Hepatocyte (in vitro differentiated cells): ENCODE measurements around the gene SEMA4A. TPM values are rescaled to one million over a fixed set of nuclear protein-coding genes. Genes with fewer than 3 reads are reported as not detected.
A peak's percentile ranks its signal among the peaks of the same experiment; 100 is the strongest.

Experiments used
- DNase-seq: peaks from one replicate; pipeline ENCODE4 v3.0.0-alpha.2; 2016; ENCODE audit warnings: low spot score
- H2AFZ ChIP-seq: fragments of 200-600 bp; sonication (generic); 2 replicates; pipeline ENCODE4 v1.6.0; 2016; ENCODE audit warnings: antibody characterized with exemption, mild to moderate bottlenecking
- H3K27ac ChIP-seq: fragments of 200-600 bp; sonication (generic); 2 replicates; pipeline ENCODE4 v1.5.1; 2016; ENCODE audit warnings: mild to moderate bottlenecking
- H3K27me3 ChIP-seq: fragments of 200-600 bp; sonication (generic); 2 replicates; pipeline ENCODE4 v1.6.1; 2016
- H3K36me3 ChIP-seq: fragments of 200-600 bp; sonication (generic); replicated peaks from 2 replicates; pipeline ENCODE4 v1.5.1; 2016; ENCODE audit warnings: low read depth; ENCODE audit not compliant: insufficient read depth
- H3K4me1 ChIP-seq: fragments of 200-600 bp; sonication (generic); 2 replicates; pipeline ENCODE4 v1.5.1; 2016; ENCODE audit warnings: mild to moderate bottlenecking, moderate library complexity; ENCODE audit not compliant: insufficient read depth
- H3K4me2 ChIP-seq: fragments of 200-600 bp; sonication (generic); 2 replicates; pipeline ENCODE4 v1.6.0; 2016
- H3K4me3 ChIP-seq: fragments of 200-600 bp; sonication (generic); 2 replicates; pipeline ENCODE4 v1.5.1; 2016; ENCODE audit warnings: mild to moderate bottlenecking
- H3K79me2 ChIP-seq: fragments of 200-600 bp; sonication (generic); 2 replicates; pipeline ENCODE4 v1.6.0; 2017; ENCODE audit warnings: mild to moderate bottlenecking
- H3K9me2 ChIP-seq: fragments of 200-600 bp; sonication (generic); replicated peaks from 2 replicates; pipeline ENCODE4 v1.6.0; 2017; ENCODE audit warnings: mild to moderate bottlenecking; ENCODE audit not compliant: insufficient read depth
- H3K9me3 ChIP-seq: fragments of 200-600 bp; sonication (generic); 2 replicates; pipeline ENCODE4 v1.5.1; 2016; ENCODE audit warnings: low read depth, mild to moderate bottlenecking
- H4K20me1 ChIP-seq: fragments of 200-600 bp; sonication (generic); 2 replicates; pipeline ENCODE4 v1.6.0; 2016; ENCODE audit warnings: mild to moderate bottlenecking; ENCODE audit not compliant: insufficient read depth, poor library complexity, severe bottlenecking
- EZH2 ChIP-seq: fragments of 200-600 bp; sonication (generic); IDR thresholded peaks from 2 replicates; pipeline ENCODE4 v1.6.1; 2016; ENCODE audit warnings: antibody characterized with exemption, mild to moderate bottlenecking, borderline replicate concordance
- EZH2phosphoT487 ChIP-seq: fragments of 200-600 bp; sonication (generic); IDR thresholded peaks from one replicate; pipeline ENCODE4 v1.6.1; 2018; ENCODE audit warnings: antibody characterized with exemption, mild to moderate bottlenecking, low read depth, moderate library complexity; ENCODE audit not compliant: unreplicated experiment, severe bottlenecking
- WGBS: methylation state at CpG from one replicate; pipeline ENCODE4 v1.1.6; 2016; ENCODE audit warnings: low lambda C conversion rate; ENCODE audit errors: missing lambda C conversion rate; 5-methylcytosine and 5-hydroxymethylcytosine counted together
- polyA plus RNA-seq: library from polyadenylated mRNA; unstranded; fragments of >200 nt; fragmentation: Nextera tagmentation; extraction: Ambion mirVana; gene quantifications from 2 replicates; pipeline ENCODE4 v1.2.1, GENCODE V29; 2016
- total RNA-seq: library from RNA; depleted of rRNA; stranded (reverse); fragments of >200 nt; gene quantifications from 2 replicates; pipeline ENCODE4 v1.2.3, GENCODE V29; 2014
- TF ChIP-seq, protein P1 (sequence below): fragments of 200-600 bp; sonication (generic); IDR thresholded peaks from 2 replicates; pipeline ENCODE4 v1.5.1; 2016; ENCODE audit warnings: antibody characterized with exemption, mild to moderate bottlenecking; ENCODE audit not compliant: poor library complexity

SEMA4A gene
- total and polyA plus RNA-seq, 2 experiments from 2014 or later: 1.3 to 2.1 TPM

DNA sequence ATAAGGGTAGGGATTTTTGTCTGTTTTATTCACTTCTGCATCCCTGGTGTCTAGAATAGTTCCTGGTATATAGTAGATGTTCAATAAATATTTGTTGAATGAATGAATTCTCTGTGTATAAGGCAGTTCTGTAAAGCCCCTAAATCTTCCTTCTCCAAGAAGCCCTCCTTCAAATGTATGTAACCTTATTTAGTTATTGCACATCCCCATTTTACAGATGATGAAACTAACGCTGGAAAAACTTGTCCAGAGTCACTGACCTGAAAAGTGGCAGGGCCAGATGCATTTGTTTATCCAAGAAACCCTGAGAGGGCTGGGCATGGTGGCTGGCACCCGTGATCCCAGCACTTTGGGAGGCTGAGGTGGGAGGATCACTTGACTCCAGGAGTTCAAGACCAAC is 43.1 kb upstream of the SEMA4A start:
- Histone ChIP-seq H3K4me3 (no peak overlapping the region), H4K20me1 (peaks cover 5% of the 10 kb centered on the region), H3K9me2 (no peaks in the 10 kb centered on the region), H3K4me2 (no peak overlapping the region), H3K4me1 (peaks cover 48% of the 10 kb centered on the region), H2AFZ (no peak overlapping the region), H3K27ac (no peak overlapping the region), H3K36me3 (no peaks in the 10 kb centered on the region), H3K79me2 (peaks cover 22% of the 10 kb centered on the region), H3K9me3 (no peaks in the 10 kb centered on the region), H3K27me3 (no peaks in the 10 kb centered on the region)
- no peak for DNase-seq
- TF ChIP-seq, protein P1, sequence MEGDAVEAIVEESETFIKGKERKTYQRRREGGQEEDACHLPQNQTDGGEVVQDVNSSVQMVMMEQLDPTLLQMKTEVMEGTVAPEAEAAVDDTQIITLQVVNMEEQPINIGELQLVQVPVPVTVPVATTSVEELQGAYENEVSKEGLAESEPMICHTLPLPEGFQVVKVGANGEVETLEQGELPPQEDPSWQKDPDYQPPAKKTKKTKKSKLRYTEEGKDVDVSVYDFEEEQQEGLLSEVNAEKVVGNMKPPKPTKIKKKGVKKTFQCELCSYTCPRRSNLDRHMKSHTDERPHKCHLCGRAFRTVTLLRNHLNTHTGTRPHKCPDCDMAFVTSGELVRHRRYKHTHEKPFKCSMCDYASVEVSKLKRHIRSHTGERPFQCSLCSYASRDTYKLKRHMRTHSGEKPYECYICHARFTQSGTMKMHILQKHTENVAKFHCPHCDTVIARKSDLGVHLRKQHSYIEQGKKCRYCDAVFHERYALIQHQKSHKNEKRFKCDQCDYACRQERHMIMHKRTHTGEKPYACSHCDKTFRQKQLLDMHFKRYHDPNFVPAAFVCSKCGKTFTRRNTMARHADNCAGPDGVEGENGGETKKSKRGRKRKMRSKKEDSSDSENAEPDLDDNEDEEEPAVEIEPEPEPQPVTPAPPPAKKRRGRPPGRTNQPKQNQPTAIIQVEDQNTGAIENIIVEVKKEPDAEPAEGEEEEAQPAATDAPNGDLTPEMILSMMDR: no peak
- TF ChIP-seq EZH2phosphoT487 (no peak), EZH2 (no peak)
- 90% methylated on average over 2 of the region's 2 CpGs for WGBS

DNA sequence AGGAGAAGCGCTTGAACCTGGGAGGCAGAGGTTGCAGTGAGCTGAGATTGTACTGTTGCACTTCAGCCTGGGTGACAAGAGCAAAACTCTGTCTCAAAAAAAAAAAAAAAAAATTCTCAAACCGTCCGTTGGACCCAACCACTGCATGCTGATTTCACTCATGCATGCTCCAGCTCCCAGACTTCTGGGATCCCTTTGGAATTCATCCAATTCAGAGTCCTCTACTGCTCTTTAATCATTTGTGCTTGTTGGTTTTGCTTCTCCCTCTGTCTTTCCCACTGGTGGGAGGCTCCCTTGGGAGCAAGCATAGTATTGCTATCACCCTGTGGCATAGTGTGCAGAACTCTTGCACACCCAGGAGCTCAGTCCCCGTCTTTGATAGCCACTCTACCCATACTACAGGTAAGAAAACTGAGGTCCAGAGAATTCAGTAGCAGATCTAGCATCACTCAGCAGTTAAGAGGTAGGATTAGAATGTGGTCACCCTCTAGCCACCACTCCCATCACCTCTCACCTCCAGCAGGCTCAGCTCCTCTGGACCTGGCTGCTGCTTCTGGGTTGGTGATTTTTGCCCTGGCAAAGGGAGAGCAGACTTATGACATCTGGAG is 41.9 kb upstream of the SEMA4A start:
- Histone ChIP-seq H3K27me3 (no peaks in the 10 kb centered on the region), H2AFZ (no peak overlapping the region), H3K4me1 (peaks cover 41% of the 10 kb centered on the region), H3K79me2 (peaks cover 33% of the 10 kb centered on the region), H3K9me2 (no peaks in the 10 kb centered on the region), H4K20me1 (peaks cover 17% of the 10 kb centered on the region), H3K36me3 (no peaks in the 10 kb centered on the region), H3K27ac (peak overlapping the region; percentile 96), H3K4me2 (no peak overlapping the region), H3K4me3 (no peak overlapping the region), H3K9me3 (no peaks in the 10 kb centered on the region)
- DNase-seq: no peak
- TF ChIP-seq, protein P1: no peak
- TF ChIP-seq EZH2 (no peak), EZH2phosphoT487 (no peak)
- 90% methylated on average over 4 of the region's 4 CpGs for WGBS

DNA sequence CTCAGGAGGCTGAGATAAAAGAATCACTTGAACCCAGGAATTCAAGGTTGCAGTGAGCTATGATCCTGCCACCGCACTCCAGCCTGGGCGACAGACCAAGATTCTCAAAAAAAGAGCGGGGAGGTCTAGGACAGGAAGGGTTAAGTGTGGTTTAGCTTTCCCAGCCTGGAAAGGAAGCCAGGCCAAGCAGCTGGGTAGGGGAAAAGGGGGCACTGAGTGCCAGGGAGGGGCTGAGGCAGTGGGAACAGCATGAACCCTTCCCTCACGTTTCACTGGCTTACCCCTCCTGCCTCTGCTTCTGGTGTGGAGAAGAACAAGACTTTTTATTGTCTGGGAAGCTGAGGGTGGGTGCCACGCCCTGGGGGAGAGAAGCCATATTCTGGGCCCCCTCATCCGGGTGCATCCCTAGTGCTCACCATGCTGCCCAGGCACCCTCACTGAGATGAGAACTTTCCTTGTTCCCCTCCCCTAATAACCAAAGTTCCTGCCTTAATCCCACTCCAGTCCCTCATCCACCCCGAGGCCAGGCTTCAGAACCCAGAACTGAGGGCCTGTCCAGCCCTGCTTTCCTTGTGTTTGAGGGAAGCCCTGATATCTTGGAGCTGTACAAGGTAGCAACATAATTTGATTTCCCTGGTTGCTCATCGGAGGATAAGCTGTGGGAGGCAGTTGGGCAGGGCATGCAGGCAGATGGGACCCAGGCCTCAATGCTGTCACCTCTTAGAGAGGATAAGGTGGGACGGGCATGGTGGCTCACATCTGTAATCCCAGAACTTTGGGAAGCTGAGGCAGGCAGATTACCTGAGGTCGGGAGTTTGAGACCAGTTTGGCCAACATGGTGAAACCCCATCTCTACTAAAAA is 40.9 kb upstream of the SEMA4A start:
- H3K4me3 ChIP-seq: no peak overlapping the region
- H3K27ac ChIP-seq: peak overlapping the region; percentile 96
- no peak overlapping the region for H2AFZ ChIP-seq
- H3K4me2 ChIP-seq: peak overlapping the region; percentile 34
- H3K27me3 ChIP-seq: no peaks in the 10 kb centered on the region
- no peak for DNase-seq
- TF ChIP-seq EZH2 (no peak), EZH2phosphoT487 (no peak)
- TF ChIP-seq, protein P1: no peak
- H3K4me1 ChIP-seq: peaks cover 34% of the 10 kb centered on the region
- WGBS: 75% methylated on average over 10 of the region's 10 CpGs
- H3K9me3 ChIP-seq: no peaks in the 10 kb centered on the region
- H3K9me2 ChIP-seq: no peaks in the 10 kb centered on the region
- peaks cover 38% of the 10 kb centered on the region for H3K79me2 ChIP-seq
- no peaks in the 10 kb centered on the region for H3K36me3 ChIP-seq
- peaks cover 25% of the 10 kb centered on the region for H4K20me1 ChIP-seq
